SHP77 treated with DMSO at 0.1 percent for 48 hours (cell line): ENCODE data around the gene ARFRP1.
"Not testable (repeated sequence)": the region's sequence is repeated elsewhere in the genome, so short reads cannot be mapped to it uniquely, and the experiment has no call there.

Source experiments
- DNase-seq: peaks from one replicate; lab custom pipeline; 2025; lab: John Stamatoyannopoulos, UW

The ARFRP1 gene

GRCh38 chr20:63675681-63676368 is 32.0 kb downstream of the ARFRP1 start:
- DNase-seq = no peak

GRCh38 chr20:63673951-63674350 is 33.8 kb downstream of the ARFRP1 start:
- DNase-seq = no peak

- no peak for DNase-seq
Observed at GRCh38 chr20:63672666-63673065, 35.1 kb downstream of the ARFRP1 start.

GRCh38 chr20:63671695-63672094 is 36.1 kb downstream of the ARFRP1 start:
- not testable (repeated sequence) for DNase-seq

- DNase-seq = no peak
Observed at GRCh38 chr20:63668351-63668750, 39.4 kb downstream of the ARFRP1 start.

- no peak for DNase-seq
Observed at GRCh38 chr20:63667858-63668257, 39.9 kb downstream of the ARFRP1 start.

- no peak for DNase-seq
Observed at GRCh38 chr20:63665708-63666107, 42.1 kb downstream of the ARFRP1 start.

- no peak for DNase-seq
Observed at GRCh38 chr20:63664861-63665594, 42.7 kb downstream of the ARFRP1 start.

- no peak for DNase-seq
Observed at GRCh38 chr20:63664143-63664851, 43.5 kb downstream of the ARFRP1 start.

- DNase-seq = no peak
Observed at GRCh38 chr20:63663332-63664066, 44.3 kb downstream of the ARFRP1 start.

GRCh38 chr20:63662813-63663189 is 45.0 kb downstream of the ARFRP1 start:
- no peak for DNase-seq

GRCh38 chr20:63661959-63662812 is 45.6 kb downstream of the ARFRP1 start:
- no peak for DNase-seq

GRCh38 chr20:63661108-63661507 is 46.7 kb downstream of the ARFRP1 start:
- DNase-seq = no peak

GRCh38 chr20:63660622-63661021 is 47.2 kb downstream of the ARFRP1 start:
- no peak for DNase-seq

- not testable (repeated sequence) for DNase-seq
Observed at GRCh38 chr20:63660174-63660573, 47.6 kb downstream of the ARFRP1 start.

- DNase-seq = no peak
Observed at GRCh38 chr20:63659370-63659769, 48.4 kb downstream of the ARFRP1 start.

GRCh38 chr20:63658749-63659187 is 49.0 kb downstream of the ARFRP1 start:
- no peak for DNase-seq

GRCh38 chr20:63657937-63658748 is 49.6 kb downstream of the ARFRP1 start, which contains the start of gene RTEL1:
RTEL1 (plus strand) TSS chr20:63658312; CDS start chr20:63659403, 1,091 bp downstream.
- peak; percentile 95 for DNase-seq

- DNase-seq = no peak
Observed at GRCh38 chr20:63657260-63657936, 50.4 kb downstream of the ARFRP1 start.

- DNase-seq = no peak
Observed at GRCh38 chr20:63656451-63656850, 51.3 kb downstream of the ARFRP1 start.
